Common myeloid progenitor, CD34-positive (primary cell): ENCODE measurements around the gene ABLIM3.

ENCODE experiments used
- CTCF ChIA-PET: fragments of 350-600 bp; sonication (Branson Sonifier 250); formaldehyde crosslinking; loops from one replicate; lab custom pipeline; 2021; ENCODE audit warnings: antibody characterized with exemption; lab: Charles Lee
- POLR2A ChIA-PET: fragments of 350-600 bp; sonication (Branson Sonifier 250); formaldehyde crosslinking; loops from one replicate; lab custom pipeline; 2021; ENCODE audit warnings: antibody characterized with exemption; lab: Charles Lee
- DNase-seq, 3 donors: peaks; one replicate each; pipeline versions ENCODE4 v3.0.0 to v3.0.0-alpha.2; 2013
- H3K27ac ChIP-seq, 2 experiments: 1 replicate in 1 of 2; 2 replicates in 1 of 2; pipeline ENCODE4 v1.7.0; 2013; ENCODE audit warnings: inconsistent platforms in 2 of 2, low read length in 2 of 2, mild to moderate bottlenecking in 2 of 2, low read depth in 1 of 2, moderate library complexity in 1 of 2; ENCODE audit not compliant: severe bottlenecking in 2 of 2, insufficient read depth in 1 of 2, poor library complexity in 1 of 2
- H3K27me3 ChIP-seq, 5 experiments: replicated peaks in 2 of 5; 1 replicate in 3 of 5; 2 replicates in 2 of 5; pipeline versions ENCODE4 v1.6.1 to v1.7.0; 2013; ENCODE audit warnings: low read length in 4 of 5, mild to moderate bottlenecking in 2 of 5, moderate library complexity in 2 of 5, inconsistent platforms in 1 of 5; ENCODE audit not compliant: insufficient read depth in 5 of 5, control insufficient read depth in 4 of 5
- H3K36me3 ChIP-seq, 4 experiments: 1 replicate in 2 of 4; 2 replicates in 2 of 4; pipeline versions ENCODE4 v1.6.1 to v1.7.0; 2013; ENCODE audit warnings: low read length in 3 of 4, control low read depth in 1 of 4, mild to moderate bottlenecking in 1 of 4; ENCODE audit not compliant: control insufficient read depth in 4 of 4, insufficient read depth in 4 of 4
- H3K4me1 ChIP-seq, 4 experiments: 1 replicate in 3 of 4; 2 replicates in 1 of 4; pipeline versions ENCODE4 v1.6.1 to v1.7.1; 2013; ENCODE audit warnings: low read length in 3 of 4, mild to moderate bottlenecking in 3 of 4, control low read depth in 1 of 4, inconsistent platforms in 1 of 4, moderate library complexity in 1 of 4; ENCODE audit not compliant: control insufficient read depth in 4 of 4, insufficient read depth in 4 of 4; ENCODE audit errors: control extremely low read depth in 1 of 4
- H3K4me3 ChIP-seq, 7 experiments: 1 replicate in 4 of 7; 2 replicates in 3 of 7; pipeline versions ENCODE4 v1.5.1 to v1.7.0; 2013; ENCODE audit warnings: mild to moderate bottlenecking in 7 of 7, low read length in 6 of 7, moderate library complexity in 6 of 7, inconsistent platforms in 2 of 7, low read depth in 2 of 7, control low read depth in 1 of 7; ENCODE audit not compliant: insufficient read depth in 4 of 7, control insufficient read depth in 1 of 7; ENCODE audit errors: extremely low read depth in 1 of 7
- H3K9me3 ChIP-seq, 5 experiments: 1 replicate in 4 of 5; 2 replicates in 1 of 5; pipeline versions ENCODE4 v1.6.1 to v1.7.1; 2013; ENCODE audit warnings: low read length in 4 of 5, mild to moderate bottlenecking in 2 of 5, inconsistent platforms in 1 of 5, low read depth in 1 of 5, moderate library complexity in 1 of 5; ENCODE audit not compliant: control insufficient read depth in 4 of 5, insufficient read depth in 2 of 5; ENCODE audit errors: control extremely low read depth in 1 of 5
- WGBS: methylation state at CpG from one replicate; pipeline ENCODE4 v1.1.5; 2013; ENCODE audit not compliant: insufficient coverage; 5-methylcytosine and 5-hydroxymethylcytosine counted together

Gene ABLIM3

DNA sequence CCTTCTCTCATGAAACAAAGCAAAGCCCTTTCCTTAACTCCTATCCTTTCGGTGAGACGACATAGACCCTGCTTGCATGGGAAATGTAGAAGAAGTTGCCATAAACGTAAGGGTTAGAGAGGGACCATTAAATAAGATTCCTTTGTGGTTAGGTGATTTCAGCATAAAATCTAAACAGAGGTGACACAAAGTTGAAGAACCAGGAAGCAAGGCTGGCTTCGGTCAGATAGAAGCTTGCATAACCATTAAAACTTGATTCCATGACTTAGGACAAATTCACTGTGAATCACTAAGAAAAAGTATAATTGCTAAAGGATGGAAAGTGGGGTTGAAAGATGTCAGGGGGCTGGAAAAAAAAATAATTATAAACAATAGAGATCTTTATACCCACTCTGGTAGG lies 30.9 kb upstream of the ABLIM3 start:
- no peak for DNase-seq
- ChIA-PET POLR2A (no interaction called here), CTCF (interaction anchor here (1.0 to 9.6 kb wide), 10 partner anchors 9 to 376 kb away, joined by 3 to 104 read pairs (median 3); no protein-coding TSS in a partner anchor)
- peaks cover 0 to 8% (median 3%) of the 10 kb centered on the region in 4 experiments for H3K4me1 ChIP-seq
- no peak overlapping the region for H3K27ac ChIP-seq
- H3K27me3 ChIP-seq, result no peaks in the 10 kb centered on the region
- no peaks in the 10 kb centered on the region for H3K9me3 ChIP-seq
- no peaks in the 10 kb centered on the region for H3K36me3 ChIP-seq
- H3K4me3 ChIP-seq, result no peak overlapping the region
- WGBS, result 50% methylated on average over 1 of the region's 4 CpGs

DNA sequence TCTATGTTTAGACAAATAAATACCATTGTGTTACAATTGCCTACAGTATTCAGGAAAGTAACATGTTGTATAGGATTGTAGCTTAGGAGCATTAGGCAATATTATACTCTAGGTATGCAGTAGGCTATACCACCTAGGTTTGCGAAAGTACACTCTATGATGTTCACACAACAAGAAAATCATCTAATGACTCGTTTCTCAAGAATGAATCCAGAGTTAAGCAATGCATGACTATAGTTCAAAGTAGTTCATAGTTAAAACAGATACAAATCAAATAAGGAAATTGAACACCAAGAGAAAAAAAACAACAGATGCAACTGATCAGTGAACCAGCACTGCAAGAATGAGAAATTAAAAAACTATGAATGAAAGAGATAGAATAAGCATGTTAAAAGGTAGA lies 27.6 kb upstream of the ABLIM3 start:
- ChIA-PET CTCF (interaction anchor here (0.6 to 9.6 kb wide), 10 partner anchors 9 to 381 kb away, joined by 3 to 107 read pairs (median 6); no protein-coding TSS in a partner anchor), POLR2A (no interaction called here)
- DNase-seq, result no peak
- Histone ChIP-seq H3K27me3 (no peaks in the 10 kb centered on the region), H3K4me3 (no peak overlapping the region), H3K9me3 (no peaks in the 10 kb centered on the region), H3K4me1 (peaks cover 0 to 8% (median 3%) of the 10 kb centered on the region in 4 experiments), H3K27ac (no peak overlapping the region), H3K36me3 (no peaks in the 10 kb centered on the region)
- no CpG with 5 or more reads among the region's 2 CpGs for WGBS

DNA sequence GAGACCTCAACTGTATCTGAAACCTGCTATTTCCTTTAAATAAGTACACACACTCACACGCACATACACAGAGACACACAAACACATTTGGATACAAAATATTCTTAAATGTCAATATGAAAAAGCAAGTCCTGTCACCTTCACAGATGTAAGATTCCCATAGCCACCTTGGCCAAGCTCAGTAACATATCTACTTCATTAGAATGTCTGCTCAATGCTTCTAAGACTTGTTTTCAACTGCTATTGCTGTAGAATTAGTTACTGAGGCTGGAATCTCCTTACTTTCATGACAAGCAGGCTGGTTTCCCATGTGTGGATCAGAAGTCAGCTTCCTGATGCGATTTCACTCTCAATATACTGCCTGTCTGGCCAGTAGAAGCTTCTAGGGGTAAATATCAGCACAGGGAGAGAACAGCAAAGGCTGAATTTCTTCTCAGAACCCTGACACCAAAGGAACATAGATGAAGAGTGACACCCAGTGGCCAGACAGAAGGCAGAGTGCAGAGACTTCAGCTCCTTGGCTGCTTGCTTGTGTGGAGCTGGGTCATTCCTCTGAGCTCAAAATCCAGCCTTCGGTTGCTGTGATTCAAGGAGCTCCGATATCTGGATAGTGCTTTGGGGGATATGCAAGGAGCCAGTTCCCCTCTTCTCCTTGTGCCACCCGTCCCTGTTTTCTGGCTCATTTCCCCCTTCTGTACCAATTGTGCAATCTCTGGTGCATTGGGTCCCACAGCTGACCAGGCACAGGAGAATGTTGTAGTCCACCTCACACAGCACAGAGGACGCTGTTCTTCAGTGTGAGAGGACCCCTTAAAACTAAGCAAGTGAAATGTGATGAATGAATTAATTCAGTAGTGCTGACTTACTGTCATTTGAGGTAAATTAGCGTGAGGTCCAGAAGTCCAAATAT lies 26.6 kb upstream of the ABLIM3 start:
- Histone ChIP-seq H3K4me3 (no peak overlapping the region), H3K4me1 (peaks cover 0 to 8% (median 3%) of the 10 kb centered on the region in 4 experiments), H3K36me3 (no peaks in the 10 kb centered on the region), H3K9me3 (no peaks in the 10 kb centered on the region), H3K27me3 (no peaks in the 10 kb centered on the region), H3K27ac (no peak overlapping the region)
- peak; percentile 77 to 88 (median 85) for DNase-seq
- WGBS, result 30% methylated on average over 5 of the region's 7 CpGs
- ChIA-PET CTCF (interaction anchor here (0.8 to 9.6 kb wide), 43 partner anchors 9 to 935 kb away, joined by 3 to 107 read pairs (median 5); no protein-coding TSS in a partner anchor), POLR2A (no interaction called here)

DNA sequence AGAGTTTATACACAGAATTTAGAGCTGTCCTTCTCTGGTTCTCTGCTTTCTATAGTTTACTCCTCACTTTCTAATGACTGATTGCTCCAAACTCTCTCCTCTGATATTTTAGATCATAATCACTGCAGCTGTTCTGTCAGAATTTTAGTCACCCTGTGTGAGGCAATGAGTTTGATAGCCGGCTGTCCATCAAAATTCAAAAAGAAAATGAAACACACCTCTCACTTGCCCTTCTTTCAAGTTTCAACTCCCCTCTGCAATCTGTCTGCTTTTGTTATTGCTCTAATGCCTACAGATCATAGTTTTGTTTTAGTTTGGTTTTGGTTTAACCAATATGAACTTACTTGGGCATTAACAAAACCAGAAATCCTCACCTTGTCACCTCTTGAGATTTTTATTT lies 23.3 kb upstream of the ABLIM3 start:
- Histone ChIP-seq H3K4me3 (no peak overlapping the region), H3K36me3 (no peaks in the 10 kb centered on the region), H3K9me3 (no peaks in the 10 kb centered on the region), H3K27ac (no peak overlapping the region), H3K27me3 (no peaks in the 10 kb centered on the region), H3K4me1 (peaks cover 0 to 6% (median 3%) of the 10 kb centered on the region in 4 experiments)
- CTCF ChIA-PET, result interaction anchor here (1.0 to 3.1 kb wide), 4 partner anchors 15 to 387 kb away, joined by 3 to 12 read pairs (median 6); no protein-coding TSS in a partner anchor
- DNase-seq, result no peak
- POLR2A ChIA-PET, result no interaction called here
- WGBS, result no CpG with 5 or more reads among the region's 1 CpG

DNA sequence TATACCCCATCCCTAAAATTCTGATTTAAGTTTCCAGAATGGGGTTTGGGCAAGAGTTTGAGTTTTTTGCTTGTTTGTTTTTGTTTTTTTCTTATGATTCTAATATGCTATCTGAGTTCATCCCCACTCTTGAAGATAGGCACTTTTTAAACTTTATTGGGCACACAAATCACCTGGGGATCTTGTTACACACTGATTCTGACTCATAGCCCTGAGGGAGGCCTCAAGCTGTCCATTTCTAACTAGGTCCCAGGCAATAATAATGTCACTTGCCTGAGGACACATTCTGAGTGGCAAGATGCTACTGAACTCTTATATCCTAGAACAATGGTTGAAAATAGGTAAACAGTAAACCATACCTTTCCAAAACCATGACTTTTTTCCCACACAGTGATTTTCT lies 22.8 kb upstream of the ABLIM3 start:
- Histone ChIP-seq H3K27me3 (no peaks in the 10 kb centered on the region), H3K36me3 (no peaks in the 10 kb centered on the region), H3K4me1 (peaks cover 0 to 6% (median 3%) of the 10 kb centered on the region in 4 experiments), H3K27ac (no peak overlapping the region), H3K9me3 (no peaks in the 10 kb centered on the region), H3K4me3 (no peak overlapping the region)
- ChIA-PET POLR2A (no interaction called here), CTCF (interaction anchor here (1.3 to 3.1 kb wide), 4 partner anchors 377 to 388 kb away, joined by 3 to 12 read pairs (median 6); no protein-coding TSS in a partner anchor)
- no peak for DNase-seq

DNA sequence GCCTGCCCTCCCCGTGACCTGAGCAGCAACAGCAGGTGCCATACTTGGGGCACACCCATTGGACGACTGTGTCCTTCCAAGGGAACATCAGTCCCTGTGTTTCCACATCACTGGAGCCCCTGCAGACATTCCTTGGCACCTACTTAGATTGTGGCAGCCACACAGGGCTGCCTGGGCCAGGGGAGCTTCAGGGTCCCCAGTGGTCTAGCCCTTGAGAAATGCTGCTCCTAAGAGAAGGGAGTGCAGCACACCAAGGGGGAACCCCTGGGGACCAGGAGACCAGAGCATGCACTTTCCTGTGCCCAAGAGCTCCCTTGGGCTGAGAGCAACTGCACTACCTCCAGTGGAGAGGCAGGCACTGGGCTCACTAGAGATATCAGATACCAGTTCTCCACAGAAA lies 20.1 kb upstream of the ABLIM3 start:
- POLR2A ChIA-PET, result no interaction called here
- no peaks in the 10 kb centered on the region for H3K9me3 ChIP-seq
- H3K36me3 ChIP-seq, result no peaks in the 10 kb centered on the region
- 100% methylated on average over 1 of the region's 2 CpGs for WGBS
- H3K27ac ChIP-seq, result no peak overlapping the region
- no peak for DNase-seq
- H3K27me3 ChIP-seq, result no peaks in the 10 kb centered on the region
- no peaks in the 10 kb centered on the region for H3K4me1 ChIP-seq
- H3K4me3 ChIP-seq, result no peak overlapping the region
- CTCF ChIA-PET, result interaction anchor here (0.6 to 2.1 kb wide), 3 partner anchors 311 to 389 kb away, joined by 5 to 8 read pairs (median 6); no protein-coding TSS in a partner anchor

DNA sequence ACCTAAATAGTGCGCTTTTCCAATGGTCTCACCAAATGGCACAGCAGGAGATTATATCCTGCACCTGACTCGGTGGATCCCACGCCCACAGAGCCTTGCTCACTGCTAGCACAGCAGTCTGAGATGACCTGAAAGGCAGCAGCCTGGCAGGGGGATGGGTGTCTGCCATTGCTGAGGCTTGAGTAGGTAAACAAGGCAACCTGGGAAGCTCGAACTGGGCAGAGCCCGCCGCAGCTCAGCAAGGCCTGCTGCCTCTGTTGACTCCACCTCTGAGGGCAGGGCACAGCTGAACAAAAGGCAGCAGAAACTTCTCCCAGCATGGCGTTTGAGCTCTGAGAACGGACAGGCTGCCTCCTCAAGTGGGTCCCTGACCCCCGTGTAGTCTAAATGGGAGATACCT lies 18.1 kb upstream of the ABLIM3 start:
- no peaks in the 10 kb centered on the region for H3K36me3 ChIP-seq
- DNase-seq, result no peak
- no peaks in the 10 kb centered on the region for H3K27me3 ChIP-seq
- no peak overlapping the region for H3K4me3 ChIP-seq
- H3K4me1 ChIP-seq, result no peaks in the 10 kb centered on the region
- no peaks in the 10 kb centered on the region for H3K9me3 ChIP-seq
- ChIA-PET POLR2A (interaction anchor here (0.7 kb wide), 1 partner anchor 82 kb away, joined by 5 read pairs; no protein-coding TSS in a partner anchor), CTCF (interaction anchor here (0.9 to 1.7 kb wide), 7 partner anchors 9 to 392 kb away, joined by 3 to 7 read pairs (median 3); no protein-coding TSS in a partner anchor)
- WGBS, result 92% methylated on average over 8 of the region's 9 CpGs
- H3K27ac ChIP-seq, result no peak overlapping the region
